GM19438 (cell line): ENCODE measurements around the gene PXN.
"Not testable (repeated sequence)": the region's sequence is repeated elsewhere in the genome, so short reads cannot be mapped to it uniquely, and the experiment has no call there.

Source experiments
- ATAC-seq: cut with Tn5 transposase; IDR thresholded peaks from one replicate; pipeline ENCODE4 v1.9.1; 2021; ENCODE audit warnings: low read depth; ENCODE audit not compliant: unreplicated experiment

The PXN gene

DNA sequence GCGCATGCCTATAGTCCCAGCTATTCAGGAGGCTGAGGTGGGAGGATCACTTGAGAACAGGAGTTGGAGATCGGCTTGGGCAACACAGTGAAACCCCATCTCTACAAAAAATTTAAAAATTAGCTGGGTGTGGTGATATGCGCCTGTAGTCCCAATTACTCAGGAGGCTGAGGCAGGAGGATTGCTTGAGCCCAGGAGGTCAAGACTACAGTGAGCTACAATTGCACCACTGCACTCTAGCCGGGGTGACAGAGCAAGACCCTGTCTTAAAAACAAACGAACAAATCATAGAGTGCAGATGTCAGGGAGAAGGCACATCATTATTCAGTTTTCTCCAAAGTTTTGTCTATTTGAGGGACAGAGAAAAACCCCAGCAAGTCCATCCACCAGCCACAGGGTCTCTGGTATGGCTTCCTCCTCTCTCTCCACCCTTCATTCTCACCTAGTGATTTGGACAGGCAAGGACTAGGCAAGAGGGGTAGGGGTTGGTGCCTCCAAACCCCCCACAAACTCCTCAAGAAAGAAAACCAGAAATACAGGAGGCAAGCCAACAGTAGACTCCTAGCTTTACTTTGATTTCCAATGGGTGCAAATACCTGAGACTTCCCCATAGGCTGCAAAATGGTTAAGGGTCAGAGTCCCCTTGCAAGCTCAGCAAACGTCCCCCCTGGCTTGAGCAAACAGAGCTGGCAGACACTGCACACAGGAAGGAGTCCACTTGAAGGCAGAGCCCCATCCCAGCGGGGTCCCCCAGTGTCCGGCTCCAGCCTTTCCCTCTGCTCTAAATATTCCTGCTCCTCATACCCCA is 38.1 kb downstream of the PXN start:
- no peak for ATAC-seq

DNA sequence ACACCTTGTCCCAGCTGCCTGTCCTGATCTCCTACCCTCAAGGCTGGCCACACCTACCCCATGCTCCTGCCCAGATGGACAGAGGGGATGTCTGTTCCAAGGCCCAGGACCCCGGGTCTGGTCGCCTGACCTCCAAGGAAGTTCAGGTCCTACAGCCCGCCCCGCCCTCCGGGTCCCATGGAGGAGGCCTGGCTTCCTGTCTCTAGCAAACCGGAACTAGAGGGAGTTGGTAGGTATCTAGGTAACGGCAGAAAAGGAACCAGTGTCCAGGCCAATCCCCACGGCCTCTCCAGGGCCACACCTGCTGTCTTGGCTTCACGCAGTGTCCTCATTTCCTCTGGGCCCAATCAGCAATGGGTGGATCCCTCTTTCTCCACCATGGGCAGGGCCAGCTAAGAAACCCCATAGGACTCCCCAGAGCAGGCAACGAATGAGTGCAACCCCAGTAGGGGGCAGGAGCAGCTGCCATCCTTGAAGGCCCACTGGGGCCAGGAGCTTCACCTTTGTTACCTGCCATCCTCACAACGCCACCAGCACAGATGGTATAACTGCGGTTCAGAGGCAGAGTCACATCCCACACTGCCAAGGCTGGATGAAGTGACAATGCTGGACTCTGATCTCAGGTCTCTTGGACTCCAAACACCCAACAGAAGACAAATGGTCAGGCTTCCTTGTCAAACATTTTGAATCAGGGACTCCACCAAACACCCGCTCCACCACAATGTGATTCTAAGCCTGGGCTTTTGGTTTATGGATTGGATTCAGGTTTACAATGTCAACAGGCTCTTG is 39.5 kb downstream of the PXN start:
- ATAC-seq = peak; percentile 51

DNA sequence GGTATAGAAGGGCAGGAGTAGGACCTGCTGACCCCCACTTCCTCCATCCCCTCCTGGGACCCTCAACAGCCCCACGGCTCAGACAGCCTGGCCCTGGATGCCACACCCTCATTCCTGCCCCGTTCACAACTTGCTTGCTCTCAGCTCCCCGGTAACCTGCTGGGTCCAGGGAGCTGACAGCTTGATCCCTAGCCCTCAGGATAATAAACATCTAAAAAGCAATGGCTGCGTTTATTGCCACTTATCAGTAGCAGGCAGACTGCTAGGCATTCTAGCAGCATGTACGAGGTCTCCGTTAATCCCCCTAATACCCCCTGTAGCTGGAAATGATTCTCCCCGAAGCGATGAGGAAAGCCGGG is 40.4 kb downstream of the PXN start:
- ATAC-seq = no peak

DNA sequence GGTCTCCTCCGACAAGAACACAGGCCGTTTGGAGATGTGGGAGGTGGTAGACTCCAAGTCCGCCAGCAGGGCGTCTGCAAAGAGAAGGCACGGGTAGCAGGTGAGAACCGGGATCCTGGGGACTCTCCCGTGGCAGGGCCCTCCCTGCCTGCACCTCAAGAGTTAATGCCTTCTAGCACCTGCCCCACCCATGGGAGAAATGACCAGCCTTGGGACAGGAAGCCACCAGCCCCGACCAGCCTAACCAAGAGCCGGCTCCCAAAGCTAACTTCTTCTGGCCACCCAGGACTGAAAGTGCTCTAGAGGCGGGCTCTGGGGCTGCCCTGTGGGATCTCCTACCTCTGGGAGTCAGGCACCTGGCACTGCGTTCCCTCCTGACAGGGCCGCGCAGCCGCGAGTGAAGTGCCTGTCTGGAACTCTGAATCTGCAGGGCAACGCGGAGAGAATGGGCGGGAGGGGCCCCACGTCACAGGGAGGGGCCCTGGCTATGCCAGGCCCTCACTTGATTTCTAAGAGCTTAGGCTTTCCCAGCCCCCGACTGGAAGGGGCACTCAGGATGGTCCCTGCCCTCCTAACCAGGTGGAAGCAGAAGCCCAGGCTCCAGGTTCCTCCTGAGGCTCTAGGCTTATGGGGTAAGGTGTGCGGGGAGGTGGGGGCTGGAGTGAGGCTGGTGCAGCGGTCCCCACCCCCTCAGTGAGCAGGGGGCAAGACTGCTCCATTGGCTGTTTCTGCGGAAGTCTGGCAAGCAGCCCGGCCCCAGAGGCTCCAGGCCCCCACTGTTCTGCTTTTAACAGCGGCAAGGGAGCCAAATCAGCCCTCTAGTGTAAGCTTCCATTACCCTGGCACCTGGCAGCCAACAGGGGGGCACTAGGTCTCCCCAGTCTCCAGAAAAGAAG is 41.0 kb downstream of the PXN start:
- no peak for ATAC-seq

DNA sequence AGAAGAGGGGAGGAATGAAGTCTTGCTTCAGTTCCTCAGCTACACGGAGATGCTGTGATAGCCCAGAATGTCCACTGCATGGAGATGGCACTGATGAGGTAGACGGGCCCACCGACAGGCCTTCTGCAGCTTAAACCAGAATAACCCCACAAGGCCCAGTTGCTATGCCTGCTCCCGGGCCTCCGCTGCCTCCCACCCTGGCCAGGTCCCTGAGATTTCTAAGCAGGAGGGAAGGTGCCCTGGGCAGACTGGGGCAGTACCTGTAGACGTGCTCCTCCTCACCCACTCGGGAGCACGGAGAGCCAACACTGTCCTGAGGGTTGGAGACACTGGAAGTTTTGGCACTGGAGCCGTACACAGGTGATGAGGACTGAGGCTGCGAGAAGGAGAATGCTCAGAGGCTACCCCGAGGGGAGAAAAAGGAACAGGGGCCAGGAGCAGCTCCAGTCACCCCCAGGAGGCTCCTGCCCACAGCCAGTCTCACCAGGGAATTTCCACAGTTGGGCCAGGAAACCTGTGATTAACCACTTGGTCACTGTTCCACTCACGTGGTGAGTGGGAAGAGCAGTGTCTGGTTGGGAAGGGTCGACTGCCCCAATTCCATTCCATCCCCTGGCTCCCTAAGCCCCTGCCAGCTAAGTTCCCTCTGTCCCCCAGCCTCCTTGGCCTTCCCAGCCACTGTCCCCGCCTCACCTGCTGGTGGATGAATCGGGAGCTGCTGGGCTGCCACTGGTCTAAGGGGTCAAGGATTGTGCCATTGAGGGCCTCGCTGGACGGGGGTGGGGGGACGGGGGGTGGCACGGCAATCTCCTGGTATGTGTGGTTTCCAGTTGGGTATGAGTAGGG is 41.8 kb downstream of the PXN start:
- ATAC-seq = no peak

DNA sequence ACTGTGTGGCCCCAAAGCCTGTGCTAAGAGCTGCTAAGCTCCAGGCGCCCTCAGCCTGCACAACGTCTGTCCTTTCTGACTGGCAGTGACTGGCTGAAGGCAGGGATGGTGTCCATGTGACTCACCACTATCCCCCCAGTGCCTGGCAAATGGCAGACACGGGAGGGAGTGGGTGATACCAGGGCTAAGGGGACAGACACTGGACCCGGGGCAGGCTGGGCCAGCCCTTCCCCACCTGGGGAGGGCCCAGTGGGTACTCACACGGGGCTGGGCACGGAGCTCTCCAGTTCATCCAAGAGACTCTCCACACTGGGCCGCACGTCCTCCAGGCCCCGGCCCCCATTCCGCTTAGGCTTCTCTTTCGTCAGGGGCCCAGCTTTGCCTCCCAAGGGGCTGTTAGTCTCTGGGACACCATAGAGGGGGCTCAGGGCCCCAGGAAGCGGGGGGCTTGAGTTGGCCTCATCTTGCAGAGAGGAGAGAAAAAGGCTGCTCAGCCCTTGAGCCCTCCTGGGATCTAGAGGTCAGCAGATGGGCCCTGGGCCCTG is 43.2 kb downstream of the PXN start:
- no peak for ATAC-seq

DNA sequence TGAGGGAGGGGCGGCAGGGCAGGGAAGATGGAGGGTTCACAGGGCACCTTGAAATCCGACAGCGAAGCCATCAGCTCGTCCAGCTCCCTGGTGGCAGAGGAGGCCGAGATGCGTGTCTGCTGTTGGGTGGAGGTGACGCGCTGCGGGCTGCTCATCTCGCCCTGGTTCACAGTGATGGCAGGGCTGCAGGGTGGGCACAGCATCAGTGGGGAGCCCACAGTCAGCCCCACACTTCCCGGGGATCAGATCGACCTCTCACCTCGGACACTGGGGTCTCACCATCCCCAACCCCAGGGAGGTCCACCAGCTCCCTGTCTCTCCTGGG is 44.0 kb downstream of the PXN start:
- ATAC-seq = no peak

DNA sequence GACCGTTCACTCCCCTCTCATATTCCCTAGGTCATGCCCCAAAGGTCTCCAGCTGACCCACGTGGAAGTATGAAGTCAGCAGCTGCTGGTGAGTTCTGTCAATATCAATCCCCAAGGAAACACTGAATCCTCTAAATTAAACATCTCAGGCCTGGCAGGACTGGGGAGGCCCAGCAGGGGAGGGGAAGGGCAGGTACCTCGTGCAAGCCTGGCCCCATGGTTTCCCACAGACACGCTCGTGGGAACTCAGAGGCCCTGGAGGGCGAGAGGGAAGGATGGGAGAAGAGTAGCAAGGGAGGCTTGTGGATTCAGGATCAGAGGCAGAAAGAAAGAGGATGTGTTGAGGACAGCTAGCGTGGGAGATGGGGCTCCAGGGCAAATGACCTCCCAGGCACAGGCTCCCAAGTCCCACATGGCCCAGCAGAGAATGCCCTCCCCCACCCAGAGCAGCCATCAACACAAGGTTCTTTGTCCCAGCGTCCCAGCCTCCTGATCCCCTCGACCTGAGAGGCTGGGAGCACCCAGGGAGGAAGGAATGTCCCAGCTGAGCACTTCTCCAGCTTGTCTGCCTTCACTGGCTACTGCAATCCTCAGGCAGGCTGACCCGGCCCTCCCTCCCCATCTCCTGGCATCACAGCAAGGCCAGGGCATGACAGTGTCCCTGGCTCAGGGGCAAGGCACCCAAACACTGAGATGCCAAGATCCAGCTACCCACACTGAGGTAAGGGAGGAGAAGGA is 44.5 kb downstream of the PXN start:
- ATAC-seq = no peak

DNA sequence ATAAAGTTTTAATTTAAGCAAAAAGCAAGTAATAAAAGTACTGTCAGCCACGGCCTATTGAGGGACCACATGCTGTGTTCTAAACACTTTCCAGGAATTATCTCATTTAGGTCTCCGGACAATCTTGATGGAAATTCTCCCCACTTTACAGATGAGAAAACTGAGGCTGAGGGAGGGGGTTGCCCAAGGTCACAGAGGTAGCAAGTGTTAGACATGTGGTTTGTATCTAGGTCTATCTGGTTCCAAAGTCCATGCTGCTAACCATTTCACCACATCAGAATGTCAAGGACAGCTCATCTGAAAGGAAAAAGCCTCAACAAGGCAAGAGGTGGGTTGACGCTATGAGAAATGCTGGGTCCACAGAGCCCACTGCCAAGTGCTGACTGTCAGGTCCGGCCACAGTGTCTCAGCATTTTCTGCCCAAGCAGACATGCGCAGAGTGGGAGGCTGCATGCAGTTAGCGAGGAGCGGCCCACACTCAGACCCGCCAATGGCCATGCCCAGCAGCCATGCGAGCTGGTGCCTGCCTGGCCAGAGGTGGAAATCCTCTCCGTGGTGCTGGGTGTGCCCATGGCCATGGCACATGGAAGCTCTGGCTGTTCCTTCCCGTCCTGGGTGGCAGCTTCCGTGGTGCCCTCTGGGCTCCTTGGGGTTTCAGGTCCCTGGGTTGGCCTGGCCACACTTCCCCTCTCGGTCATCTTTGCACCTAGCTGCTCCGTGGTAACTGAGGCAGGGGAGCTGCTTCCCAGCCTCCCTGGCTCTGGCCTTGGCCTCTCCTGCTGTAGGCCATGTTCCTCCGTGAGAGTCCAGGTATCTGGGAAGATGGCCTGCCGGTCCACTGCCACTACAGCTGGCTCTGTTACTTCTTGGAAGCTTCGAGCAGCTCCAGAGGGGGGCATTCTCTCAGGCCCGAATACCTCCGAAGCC is 46.6 kb downstream of the PXN start:
- ATAC-seq = no peak

DNA sequence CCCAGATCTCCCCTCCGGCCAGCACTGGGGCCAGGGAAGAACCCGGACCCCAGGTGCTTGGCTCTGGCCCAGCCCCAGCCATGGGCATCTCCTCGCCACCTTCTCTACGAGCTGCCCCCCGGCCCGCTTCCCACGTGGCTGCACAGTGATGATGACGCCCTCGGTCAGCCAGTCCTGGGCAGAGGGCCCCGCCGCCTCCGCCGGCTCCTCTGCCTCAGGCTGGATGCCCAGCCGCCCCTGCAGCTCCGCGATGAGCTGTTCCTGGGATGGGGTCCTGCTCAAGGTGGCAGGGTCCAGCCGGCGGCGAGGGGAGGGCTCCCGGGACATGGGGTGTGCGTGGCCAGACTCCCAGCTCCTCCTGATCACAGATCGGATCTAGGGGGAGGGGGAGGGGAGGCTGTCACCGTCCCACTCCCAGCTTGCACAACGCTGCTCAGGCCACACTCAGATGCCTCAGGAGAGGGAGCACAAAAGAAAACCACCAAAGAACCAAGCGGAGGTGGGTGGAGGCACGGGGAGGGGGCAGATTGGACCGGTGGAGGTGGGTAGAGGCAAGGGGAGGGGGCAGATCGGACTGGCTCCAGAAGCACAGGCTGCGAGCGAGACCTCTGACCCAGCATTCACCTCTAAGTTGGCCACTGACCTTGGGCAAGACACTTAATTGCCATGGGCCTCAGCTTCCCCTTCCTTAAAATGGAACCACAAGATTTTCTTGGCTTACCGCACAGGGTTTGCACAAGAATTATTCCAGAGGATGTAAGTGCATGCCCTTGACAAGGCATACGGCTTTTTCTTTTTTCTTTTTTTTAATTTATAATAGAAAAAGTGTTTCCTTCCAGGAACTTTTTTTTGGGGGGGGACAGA is 48.6 kb downstream of the PXN start:
- ATAC-seq = no peak

DNA sequence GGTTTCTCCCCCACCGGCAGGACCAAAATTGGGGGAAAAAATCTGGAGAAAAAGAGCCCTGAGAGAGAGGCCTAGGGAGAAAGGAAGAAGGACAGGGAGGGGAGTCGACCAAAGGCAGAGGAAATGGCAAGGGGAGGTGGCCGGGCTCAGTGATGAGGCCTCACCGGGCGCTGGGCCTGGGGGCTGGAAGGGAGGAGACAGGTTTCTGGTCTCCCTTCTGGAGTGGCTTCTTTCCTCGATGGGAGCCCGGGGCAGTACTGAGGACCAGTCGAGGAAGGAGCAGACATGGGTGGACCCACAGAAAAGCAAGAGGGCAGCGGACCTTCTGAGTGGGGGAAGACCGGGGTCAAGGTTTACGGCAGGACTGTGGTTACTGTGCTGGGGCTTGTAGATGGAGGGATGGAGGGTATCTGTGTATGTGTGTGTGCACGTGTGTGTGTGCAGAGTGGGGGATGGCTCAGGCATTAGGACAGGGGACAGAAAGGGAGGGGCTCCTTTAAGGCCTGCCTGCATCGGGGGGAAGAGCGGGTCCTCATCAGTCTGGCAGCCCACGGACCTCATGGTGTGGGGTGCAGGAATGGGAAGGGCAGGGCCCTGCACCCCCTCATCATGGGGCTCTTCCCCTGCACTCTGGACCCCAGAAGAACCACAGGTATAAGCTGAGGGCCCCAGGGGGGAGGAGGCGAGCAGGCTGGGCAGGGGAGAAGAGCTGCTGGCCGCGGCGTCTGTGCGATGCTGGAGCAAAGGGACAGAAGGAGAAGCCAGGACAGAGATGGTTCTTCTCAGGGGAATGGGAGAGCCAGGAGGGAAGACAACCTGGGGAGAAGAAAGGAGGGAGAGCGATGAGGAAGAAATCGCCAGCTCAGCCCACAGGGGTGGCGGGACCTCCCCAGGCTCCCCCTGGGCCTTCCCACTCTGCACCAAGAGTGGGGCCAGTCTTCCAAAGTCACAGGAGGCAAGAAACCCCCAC is 49.5 kb downstream of the PXN start:
- ATAC-seq = no peak

DNA sequence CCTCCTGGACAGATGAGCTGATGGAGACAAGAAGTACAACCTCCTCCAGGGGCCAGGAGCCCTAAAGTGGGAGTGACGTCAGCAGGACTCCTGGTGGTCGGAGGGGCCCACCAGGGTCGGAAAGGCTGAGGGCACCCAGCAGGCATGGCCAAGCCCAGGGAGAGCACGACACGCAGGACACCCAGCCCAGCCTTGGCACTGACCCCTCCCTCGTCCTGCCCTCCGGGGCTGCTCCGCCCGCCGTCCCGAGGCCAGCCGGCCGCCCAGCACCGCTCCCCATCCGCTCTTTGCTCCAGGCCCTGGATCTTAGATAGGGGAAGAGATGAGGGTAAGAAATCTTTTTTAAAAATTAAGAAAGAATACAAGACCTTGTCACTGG is 50.2 kb downstream of the PXN start:
- ATAC-seq = no peak

DNA sequence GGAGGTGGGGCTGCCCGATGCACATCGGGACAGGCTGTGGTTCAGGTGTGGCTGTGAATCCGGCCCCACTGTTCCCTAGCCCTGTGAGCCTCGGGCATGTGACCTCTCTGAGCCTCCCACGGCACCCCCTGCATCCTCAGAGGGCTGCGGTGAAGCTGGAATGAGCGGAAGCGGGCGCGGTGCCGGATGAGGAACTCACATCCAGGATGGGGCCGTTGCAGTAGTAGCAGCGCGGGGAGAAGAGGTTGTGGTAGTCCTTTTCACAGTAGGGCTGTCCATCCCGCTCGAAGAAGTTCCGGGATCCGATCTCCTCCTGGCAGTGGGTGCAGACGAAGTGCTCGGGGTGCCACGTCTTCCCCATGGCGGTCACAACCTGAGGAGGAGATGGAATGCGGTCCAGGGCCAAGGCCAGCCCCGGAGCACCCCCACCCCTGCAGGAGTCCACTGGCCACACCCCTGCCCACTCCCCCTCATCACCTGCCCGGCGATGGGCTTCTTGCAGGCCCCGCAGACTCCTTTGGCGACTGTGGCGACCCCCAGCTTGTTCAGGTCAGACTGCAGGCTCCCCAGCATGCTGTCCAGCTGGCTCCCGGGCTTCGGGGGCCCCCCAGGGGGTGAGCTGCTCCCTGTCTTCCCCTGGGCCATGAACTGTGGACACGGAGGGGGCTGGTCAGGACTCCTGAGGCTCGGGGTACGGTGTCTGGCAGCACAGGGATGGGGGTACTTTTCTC is 50.7 kb downstream of the PXN start:
- no peak for ATAC-seq

DNA sequence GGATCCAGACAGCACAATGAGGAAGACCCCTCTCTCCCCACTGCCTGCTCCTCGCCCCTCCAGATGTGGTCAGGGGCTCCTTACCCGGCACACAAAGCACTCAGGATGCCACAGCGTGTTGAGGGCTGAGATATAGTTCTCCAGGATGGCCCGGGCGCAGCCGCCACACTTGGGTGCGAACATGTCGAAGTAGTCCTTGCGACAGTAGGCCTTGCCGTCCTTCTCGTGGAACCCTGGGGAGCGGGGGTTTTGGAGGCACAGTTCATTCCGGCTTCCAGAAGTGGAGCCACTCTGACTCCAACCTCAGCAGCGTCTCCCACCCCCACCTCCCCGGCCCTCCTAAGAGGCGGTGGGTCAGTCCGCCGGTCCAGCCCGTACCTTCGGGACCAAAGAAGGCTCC is 51.8 kb downstream of the PXN start:
- no peak for ATAC-seq

DNA sequence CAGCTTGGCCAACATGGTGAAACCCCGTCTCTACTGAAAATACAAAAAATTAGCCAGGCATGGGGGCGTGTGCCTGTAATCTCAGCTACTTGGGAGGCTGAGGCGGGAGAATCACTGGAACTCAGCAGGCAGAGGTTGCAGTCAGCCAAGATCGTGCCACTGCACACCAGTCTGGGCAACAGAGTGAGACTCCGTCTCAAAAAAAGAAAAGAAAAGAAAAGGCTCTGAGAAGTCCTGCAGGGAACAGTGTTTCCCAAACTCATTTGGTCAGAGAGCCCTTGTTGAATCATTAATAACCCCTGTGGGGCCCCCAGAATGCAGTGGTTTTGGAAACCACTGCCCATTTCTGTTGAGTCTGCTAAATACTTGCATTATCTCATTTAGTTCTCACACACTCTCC is 52.3 kb downstream of the PXN start:
- ATAC-seq = not testable (repeated sequence)

DNA sequence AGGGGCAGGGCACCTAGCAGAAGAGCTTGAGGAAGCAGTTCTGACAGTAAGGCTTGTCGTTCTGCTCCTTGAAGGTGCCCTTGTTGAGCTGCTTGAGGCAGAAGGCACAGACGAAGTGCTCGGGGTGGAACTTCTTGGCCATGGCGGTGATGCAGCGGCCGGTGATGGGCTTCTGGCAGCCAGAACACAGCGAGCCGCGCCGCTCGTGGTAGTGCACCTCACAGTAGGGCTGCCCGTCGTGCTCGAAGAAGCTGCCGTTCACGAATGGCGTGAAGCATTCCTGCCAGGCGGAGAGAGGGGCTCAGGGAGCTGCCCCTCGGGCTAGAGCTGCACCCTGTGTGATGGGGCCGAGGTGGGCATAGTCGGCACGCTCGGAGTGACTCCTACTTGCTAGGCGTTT is 53.2 kb downstream of the PXN start:
- ATAC-seq = no peak
